H1 (cell line): Measurements from ENCODE around the gene HIVEP2. TPM values are rescaled to one million over a fixed set of nuclear protein-coding genes. Genes with fewer than 3 reads are reported as not detected.
A peak's percentile ranks its signal among the peaks of the same experiment; 100 is the strongest.

Experiments used
- BCL11A ChIP-seq, 2 experiments: IDR thresholded peaks; one replicate each; pipeline ENCODE4 v1.6.1; 2011; ENCODE audit warnings: low read depth in 2 of 2, low read length in 2 of 2, mild to moderate bottlenecking in 2 of 2
- CHD2 ChIP-seq: IDR thresholded peaks from 2 replicates; pipeline ENCODE4 v1.6.1; 2012; ENCODE audit warnings: low read length, improper control_type of control experiment
- EP300 ChIP-seq, 2 experiments: IDR thresholded peaks; 1 replicate in 1 of 2; 2 replicates in 1 of 2; pipeline ENCODE4 v1.6.1; 2011 to 2012; ENCODE audit warnings: low read depth in 2 of 2, low read length in 2 of 2, mild to moderate bottlenecking in 2 of 2, borderline replicate concordance in 1 of 2, inconsistent platforms in 1 of 2, moderate library complexity in 1 of 2
- FOSL1 ChIP-seq: IDR thresholded peaks from 2 replicates; pipeline ENCODE4 v1.6.1; 2011; ENCODE audit warnings: mild to moderate bottlenecking, low read depth, low read length, moderate library complexity; ENCODE audit not compliant: insufficient read depth
- GTF2F1 ChIP-seq: IDR thresholded peaks from 2 replicates; pipeline ENCODE4 v1.6.1; 2012; ENCODE audit warnings: low read depth, low read length, improper control_type of control experiment, borderline replicate concordance
- RXRA ChIP-seq: IDR thresholded peaks from 2 replicates; pipeline ENCODE4 v1.6.1; 2011; ENCODE audit warnings: low read depth, mild to moderate bottlenecking, low read length, moderate library complexity; ENCODE audit not compliant: insufficient read depth
- SIRT6 ChIP-seq: IDR thresholded peaks from one replicate; pipeline ENCODE4 v1.7.1; 2012; ENCODE audit warnings: low read length, inconsistent platforms
- SP2 ChIP-seq: IDR thresholded peaks from 2 replicates; pipeline ENCODE4 v1.6.1; 2012; ENCODE audit warnings: mild to moderate bottlenecking, low read length, inconsistent platforms
- SUZ12 ChIP-seq: fragments of 200-600 bp; sonication (generic); IDR thresholded peaks from 2 replicates; pipeline ENCODE4 v1.6.1; 2012; ENCODE audit warnings: mild to moderate bottlenecking, inconsistent platforms, low read length, moderate library complexity, mixed read lengths
- TEAD4 ChIP-seq: IDR thresholded peaks from 2 replicates; pipeline ENCODE4 v1.6.1; 2012; ENCODE audit warnings: low read depth, low read length, inconsistent platforms, mixed read lengths
- USF2 ChIP-seq: IDR thresholded peaks from 2 replicates; pipeline ENCODE4 v1.6.1; 2011; ENCODE audit warnings: low read length, improper control_type of control experiment
- ZNF274 ChIP-seq: IDR thresholded peaks from 2 replicates; pipeline ENCODE4 v1.7.0; 2012; ENCODE audit warnings: low read length, borderline replicate concordance; ENCODE audit errors: extremely low read depth
- polyA plus RNA-seq, 7 experiments: library from polyadenylated mRNA; depleted of rRNA in 3 of 7; stranded (reverse) in 5 of 7; unstranded in 2 of 7; fragments of >200 nt in 5 of 7; fragments of 200-250 nt in 2 of 7; gene quantifications; 1 replicate in 5 of 7; 2 replicates in 1 of 7; 4 replicates in 1 of 7; pipeline versions ENCODE4 v1.2.1 to v1.2.3, GENCODE V29; 2011 to 2013; ENCODE audit warnings: missing spikeins in 2 of 7, mixed read lengths in 2 of 7
- total RNA-seq: library from RNA; stranded (reverse); fragmentation: NEBNext Ultra II Directional; extraction: Animal tissue kit (Norgen Biotek cat#: 25700); gene quantifications from 2 replicates; pipeline ENCODE4 v1.2.1, GENCODE V29; 2021
- TF ChIP-seq, protein P1 (sequence below): IDR thresholded peaks from 2 replicates; pipeline ENCODE4 v1.6.1; 2011; ENCODE audit warnings: low read depth, mild to moderate bottlenecking, low read length; ENCODE audit not compliant: insufficient read depth

The HIVEP2 gene
- total and polyA plus RNA-seq, 2 of the 8 experiments (the other 6 are each of a cell fraction or from before 2014, with no cell fraction given), result 2.2 to 6.1 TPM

DNA sequence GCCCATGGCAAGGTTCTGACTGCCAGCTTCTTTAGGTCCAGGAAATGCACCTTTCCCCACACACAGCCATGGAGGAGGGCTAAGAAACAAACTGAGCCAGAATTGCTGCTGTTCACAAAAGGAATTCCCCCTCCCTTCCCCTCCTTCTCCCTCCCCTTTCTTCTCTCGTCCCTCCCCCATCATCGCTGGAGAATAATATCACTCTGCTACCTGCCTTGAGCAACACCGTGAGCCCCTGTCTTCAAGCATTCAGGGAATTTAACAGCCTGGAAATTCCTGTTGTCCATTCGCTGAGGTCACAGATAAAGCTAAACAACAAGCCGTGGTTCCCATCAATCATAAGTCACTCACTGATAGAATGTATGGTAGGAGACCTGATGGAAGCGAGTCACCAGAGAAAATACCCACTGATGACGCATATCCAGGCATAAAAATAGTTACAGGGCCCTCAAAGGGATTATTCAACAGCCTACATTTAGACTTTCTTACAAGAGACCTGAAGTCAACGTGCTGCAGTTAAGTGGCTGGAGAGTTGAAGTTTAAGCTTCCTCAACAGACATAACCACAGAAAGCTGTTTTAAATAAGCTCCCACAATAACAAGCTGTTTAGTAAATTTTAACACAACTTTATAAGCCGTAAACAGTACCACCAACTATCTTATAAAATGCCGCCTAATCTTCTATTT, 59.7 kb downstream of the HIVEP2 start (continued):
- TF ChIP-seq ZNF274 (no peak), SP2 (no peak), RXRA (no peak), EP300 (IDR thresholded peaks at IDR 0.05; ENCODE audit: borderline replicate concordance in 1 of 2, low read depth in 2 of 2, low read length in 2 of 2) (no peak), USF2 (no peak), TEAD4 (peak; percentile 84; the same call in 1 of the 2 replicates), SIRT6 (no peak), BCL11A (IDR thresholded peaks at IDR 0.05; ENCODE audit: low read depth in 2 of 2, low read length in 2 of 2) (no peak), FOSL1 (no peak), GTF2F1 (no peak), SUZ12 (no peak), CHD2 (0 out of 2 replicates have a peak, but pooled peaks have one; percentile 31)
- TF ChIP-seq, protein P1, sequence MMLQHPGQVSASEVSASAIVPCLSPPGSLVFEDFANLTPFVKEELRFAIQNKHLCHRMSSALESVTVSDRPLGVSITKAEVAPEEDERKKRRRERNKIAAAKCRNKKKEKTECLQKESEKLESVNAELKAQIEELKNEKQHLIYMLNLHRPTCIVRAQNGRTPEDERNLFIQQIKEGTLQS, result no peak
- TF ChIP-seq, all 59 proteins: peak for 10
